IMR-90 (cell line): ENCODE measurements around the gene RIF1. TPM values are rescaled to one million over a fixed set of nuclear protein-coding genes. Genes with fewer than 3 reads are reported as not detected.

Experiments
- ATAC-seq: fragments of 200-7000 bp; cut with Tn5 transposase; 2 replicates; pipeline ENCODE4 v1.9.1; 2020; ENCODE audit warnings: low read depth, mild to moderate bottlenecking, moderate library complexity
- BruUV-seq: library from RNA; stranded (reverse); fragments of 400-500 nt; replicated peaks from 2 replicates; lab custom pipeline; 2021; lab: Mats Ljungman, UMichigan
- CTCF ChIA-PET: fragments of 300-600 bp; formaldehyde crosslinking; extraction: SDS; loops from one replicate; lab custom pipeline; 2021; ENCODE audit warnings: antibody characterized with exemption; lab: Yijun Ruan, JAX
- POLR2A ChIA-PET: fragments of 300-600 bp; sonication (Branson Sonifier 250); formaldehyde crosslinking; loops from one replicate; lab custom pipeline; 2022; ENCODE audit warnings: antibody characterized with exemption; ENCODE audit not compliant: unreplicated experiment; lab: Charles Lee
- DNase-seq: peaks from one replicate; pipeline ENCODE4 v3.0.0; 2013
- H2AFZ ChIP-seq: replicated peaks from 2 replicates; pipeline ENCODE3; 2013; ENCODE audit warnings: low read length, mild to moderate bottlenecking; ENCODE audit not compliant: poor library complexity
- H2AK5ac ChIP-seq: 2 replicates; pipeline ENCODE4 v1.6.1; 2013; ENCODE audit warnings: low read depth, low read length, inconsistent platforms
- H2AK9ac ChIP-seq: replicated peaks from 2 replicates; pipeline ENCODE3; 2013; ENCODE audit warnings: mild to moderate bottlenecking, low read depth, low read length, moderate library complexity; ENCODE audit not compliant: poor library complexity
- H2BK120ac ChIP-seq: 2 replicates; pipeline ENCODE4 v1.6.1; 2013; ENCODE audit warnings: low read depth, low read length, inconsistent platforms
- H2BK15ac ChIP-seq: 3 replicates; pipeline ENCODE4 v1.6.1; 2013; ENCODE audit warnings: low read depth, low read length, inconsistent platforms
- H2BK20ac ChIP-seq: 2 replicates; pipeline ENCODE4 v1.6.1; 2013; ENCODE audit warnings: low read depth, mild to moderate bottlenecking, inconsistent platforms, low read length, moderate library complexity
- H2BK5ac ChIP-seq: 2 replicates; pipeline ENCODE4 v1.6.1; 2013; ENCODE audit warnings: mild to moderate bottlenecking, low read depth, low read length, inconsistent platforms; ENCODE audit not compliant: poor library complexity, severe bottlenecking
- H3K14ac ChIP-seq: replicated peaks from 2 replicates; pipeline ENCODE4 v1.6.1; 2013; ENCODE audit warnings: low read depth, low read length, inconsistent platforms
- H3K18ac ChIP-seq: 2 replicates; pipeline ENCODE4 v1.6.1; 2013; ENCODE audit warnings: low read depth, low read length, control low read depth
- H3K23ac ChIP-seq: 2 replicates; pipeline ENCODE4 v1.6.1; 2013; ENCODE audit warnings: low read depth, low read length, inconsistent platforms
- H3K27ac ChIP-seq: 2 replicates; pipeline ENCODE4 v1.5.1; 2013; ENCODE audit warnings: mild to moderate bottlenecking, control low read depth, low read length; ENCODE audit not compliant: insufficient read depth
- H3K27me3 ChIP-seq: 2 replicates; pipeline ENCODE4 v1.6.1; 2013; ENCODE audit warnings: low read length; ENCODE audit not compliant: control insufficient read depth, insufficient read depth
- H3K36me3 ChIP-seq: 2 replicates; pipeline ENCODE4 v1.6.1; 2013; ENCODE audit warnings: low read length, mixed read lengths; ENCODE audit not compliant: control insufficient read depth, insufficient read depth
- H3K4ac ChIP-seq: 2 replicates; pipeline ENCODE4 v1.6.1; 2013; ENCODE audit warnings: low read depth, low read length, inconsistent platforms
- H3K4me1 ChIP-seq: 2 replicates; pipeline ENCODE4 v1.6.1; 2013; ENCODE audit warnings: low read length, mixed read lengths; ENCODE audit not compliant: control insufficient read depth, insufficient read depth
- H3K4me2 ChIP-seq: 2 replicates; pipeline ENCODE4 v1.6.1; 2013; ENCODE audit warnings: low read depth, mild to moderate bottlenecking, control low read depth, low read length, moderate library complexity
- H3K4me3 ChIP-seq: 2 replicates; pipeline ENCODE4 v1.5.1; 2013; ENCODE audit warnings: low read depth, mild to moderate bottlenecking, control low read depth, low read length, moderate library complexity; ENCODE audit not compliant: insufficient read depth
- H3K56ac ChIP-seq: 2 replicates; pipeline ENCODE4 v1.6.1; 2013; ENCODE audit warnings: low read length, inconsistent platforms; ENCODE audit not compliant: insufficient read depth; ENCODE audit errors: extremely low read depth
- H3K79me1 ChIP-seq, 2 experiments: 2 replicates each; pipeline ENCODE4 v1.6.1; 2013; ENCODE audit warnings: low read length in 2 of 2, inconsistent platforms in 1 of 2, low read depth in 1 of 2
- H3K9ac ChIP-seq: 2 replicates; pipeline ENCODE4 v1.6.1; 2013; ENCODE audit warnings: low read depth, low read length, control low read depth
- H3K9me1 ChIP-seq: 2 replicates; pipeline ENCODE4 v1.6.1; 2013; ENCODE audit warnings: low read length, inconsistent platforms; ENCODE audit not compliant: insufficient read depth
- H3K9me3 ChIP-seq: 2 replicates; pipeline ENCODE4 v1.6.1; 2013; ENCODE audit warnings: low read length; ENCODE audit not compliant: control insufficient read depth, insufficient read depth
- H4K20me1 ChIP-seq: 2 replicates; pipeline ENCODE4 v1.6.1; 2013; ENCODE audit warnings: low read length, inconsistent platforms; ENCODE audit not compliant: insufficient read depth
- H4K5ac ChIP-seq: 2 replicates; pipeline ENCODE4 v1.6.1; 2013; ENCODE audit warnings: mild to moderate bottlenecking, low read depth, low read length, control low read depth
- H4K8ac ChIP-seq, 2 experiments: 2 replicates each; pipeline ENCODE4 v1.6.1; 2013; ENCODE audit warnings: low read depth in 2 of 2, low read length in 2 of 2, control low read depth in 1 of 2, inconsistent platforms in 1 of 2
- H4K91ac ChIP-seq: 2 replicates; pipeline ENCODE4 v1.6.1; 2013; ENCODE audit warnings: low read depth, low read length, inconsistent platforms; ENCODE audit not compliant: insufficient read depth
- FOS ChIP-seq: fragments of 150-350 bp; IDR thresholded peaks from 2 replicates; pipeline ENCODE4 v1.6.1; 2016; ENCODE audit warnings: low read depth, low read length
- MAFK ChIP-seq: IDR thresholded peaks from 2 replicates; pipeline ENCODE4 v1.6.1; 2012; ENCODE audit warnings: low read depth, low read length, improper control_type of control experiment
- POLR2A ChIP-seq: IDR thresholded peaks from 2 replicates; pipeline ENCODE4 v1.6.1; 2012; ENCODE audit warnings: mild to moderate bottlenecking, low read depth, low read length
- SMC3 ChIP-seq: fragments of 150-350 bp; IDR thresholded peaks from 2 replicates; pipeline ENCODE4 v1.6.1; 2016; ENCODE audit warnings: low read depth, mild to moderate bottlenecking, antibody characterized with exemption, low read length, moderate library complexity
- WGBS, 2 experiments: methylation state at CpG; one replicate each; pipeline versions ENCODE4 v1.1.5 to v1.1.7; 2013; ENCODE audit warnings: missing lambda C conversion rate in 2 of 2; ENCODE audit not compliant: insufficient read length in 1 of 2; ENCODE audit errors: extremely low coverage in 2 of 2; 5-methylcytosine and 5-hydroxymethylcytosine counted together
- dilution Hi-C: fragments of 300-500 bp; cut with HindIII; formaldehyde crosslinking; loops from one replicate; pipeline ENCODE4 v1.14.3; 2018; ENCODE audit warnings: low sequenced_read_pairs; ENCODE audit not compliant: unreplicated experiment
- in situ Hi-C: fragments of 300-500 bp; cut with MboI; formaldehyde crosslinking; loops from 3 replicates; pipeline ENCODE4 v1.14.3; 2019; ENCODE audit warnings: low sequenced_read_pairs, inconsistent platforms, mixed read lengths
- intact Hi-C: fragments of 100-400 bp; cut with micrococcal nuclease; formaldehyde crosslinking; loops from 2 replicates; pipeline ENCODE4 v1.10.0; 2022
- polyA plus RNA-seq, 3 experiments: library from polyadenylated mRNA; depleted of rRNA; stranded (reverse); fragments of >200 nt; gene quantifications; 2 replicates each; pipeline ENCODE4 v1.2.3, GENCODE V29; 2012; ENCODE audit warnings: low replicate concordance in 1 of 3
- total RNA-seq: library from RNA; depleted of rRNA; stranded (reverse); fragments of >200 nt; gene quantifications from 2 replicates; pipeline ENCODE4 v1.2.3, GENCODE V29; 2012
- TF ChIP-seq, protein P1 (sequence below): fragments of 150-350 bp; IDR thresholded peaks from 2 replicates; pipeline ENCODE4 v1.6.1; 2017; ENCODE audit warnings: mild to moderate bottlenecking, antibody characterized with exemption, low read length, low read depth

The RIF1 gene
- total and polyA plus RNA-seq, 2 of the 4 experiments (the other 2 are of a cell fraction) = 4.3 to 43.9 TPM

DNA sequence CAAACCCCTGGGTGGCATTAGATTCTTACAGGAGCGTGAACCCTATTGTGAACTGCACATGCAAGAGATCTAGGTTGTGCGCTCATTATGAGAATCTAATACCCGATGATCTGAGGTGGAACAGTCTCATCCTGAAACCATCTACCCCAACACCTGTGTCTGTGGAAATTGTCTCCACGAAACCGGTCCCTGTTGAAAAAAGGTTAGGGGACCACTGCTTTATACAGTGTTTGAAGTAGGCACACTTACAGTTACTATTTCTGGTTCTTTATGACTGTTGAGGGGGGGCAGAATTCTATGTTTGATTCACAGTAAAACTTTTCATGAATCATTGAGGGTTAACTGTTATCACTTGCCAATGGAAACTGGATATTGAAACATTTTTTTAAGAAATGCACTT is 72.0 kb downstream of the RIF1 start:
- Histone ChIP-seq H4K91ac (no peak overlapping the region), H3K4me1 (no peaks in the 10 kb centered on the region; the same call in 1 of the 2 replicates), H3K56ac (no peak overlapping the region), H2BK5ac (no peak overlapping the region), H3K4ac (no peak overlapping the region), H3K27me3 (no peaks in the 10 kb centered on the region), H3K23ac (no peak overlapping the region), H3K9me3 (no peaks in the 10 kb centered on the region), H3K36me3 (peaks cover 12% of the 10 kb centered on the region; the same call in 1 of the 2 replicates), H2BK20ac (no peak overlapping the region), H3K27ac (no peak overlapping the region), H3K9me1 (no peaks in the 10 kb centered on the region), H2BK120ac (no peak overlapping the region), H3K4me3 (no peak overlapping the region), H2AFZ (no peak overlapping the region), H2AK5ac (no peak overlapping the region), H4K20me1 (no peaks in the 10 kb centered on the region; the same call in 1 of the 2 replicates), H3K18ac (no peak overlapping the region), H3K79me1 (peaks cover 3 to 4% of the 10 kb centered on the region in 2 experiments; a peak in 2 of 4 replicates), H3K9ac (no peak overlapping the region), H2BK15ac (no peak overlapping the region), H4K5ac (no peak overlapping the region), H3K4me2 (no peak overlapping the region), H2AK9ac (no peak overlapping the region), H3K14ac (no peak overlapping the region), H4K8ac (no peak overlapping the region)
- intact Hi-C loops (no loop called here), in situ Hi-C loops (no loop called here), dilution Hi-C loops (no loop called here)
- ATAC-seq = no peak
- ChIA-PET POLR2A (no interaction called here), CTCF (no interaction called here)
- no TSS peak for BruUV-seq
- TF ChIP-seq MAFK (no peak), FOS (no peak), SMC3 (no peak), POLR2A (no peak)
- TF ChIP-seq, protein P1, sequence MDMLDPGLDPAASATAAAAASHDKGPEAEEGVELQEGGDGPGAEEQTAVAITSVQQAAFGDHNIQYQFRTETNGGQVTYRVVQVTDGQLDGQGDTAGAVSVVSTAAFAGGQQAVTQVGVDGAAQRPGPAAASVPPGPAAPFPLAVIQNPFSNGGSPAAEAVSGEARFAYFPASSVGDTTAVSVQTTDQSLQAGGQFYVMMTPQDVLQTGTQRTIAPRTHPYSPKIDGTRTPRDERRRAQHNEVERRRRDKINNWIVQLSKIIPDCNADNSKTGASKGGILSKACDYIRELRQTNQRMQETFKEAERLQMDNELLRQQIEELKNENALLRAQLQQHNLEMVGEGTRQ = no peak
- WGBS, 2 experiments = no CpG with 5 or more reads among the region's 5 CpGs
- no peak for DNase-seq
